A549 (cell line): ENCODE data around the gene EPHB1. TPM values are rescaled to one million over a fixed set of nuclear protein-coding genes. Genes with fewer than 3 reads are reported as not detected.

Experiments
- ATAC-seq, 2 experiments: fragments of 200-7000 bp in 1 of 2; fragments of >200 bp in 1 of 2; cut with Nextera tagmentation in 1 of 2; cut with Tn5 transposase in 1 of 2; 3 replicates each; pipeline versions ENCODE4 v1.8.0 to v1.9.1; 2018 to 2020; ENCODE audit warnings: mild to moderate bottlenecking in 1 of 2, moderate library complexity in 1 of 2
- CTCF ChIA-PET: fragments of 300-600 bp; sonication (Branson Sonifier 250); formaldehyde crosslinking; extraction: SDS; loops from one replicate; lab custom pipeline; 2021; ENCODE audit warnings: antibody characterized with exemption, inconsistent platforms; lab: Yijun Ruan, JAX
- POLR2A ChIA-PET: fragments of 350-600 bp; formaldehyde crosslinking; extraction: SDS; loops from one replicate; lab custom pipeline; 2021; ENCODE audit warnings: antibody characterized with exemption, inconsistent platforms; lab: Yijun Ruan, JAX
- DNase-seq, 2 experiments: peaks; one replicate each; pipeline versions ENCODE4 v3.0.0 to v3.0.0-alpha.2; 2011 to 2016; ENCODE audit warnings: low read depth in 1 of 2, low spot score in 1 of 2
- FAIRE-seq: peaks from 2 replicates; lab custom pipeline; 2011; peaks lifted over from hg19 to GRCh38; lab: Jason Lieb, UNC
- H3K27ac ChIP-seq, 2 experiments: fragments of >200 bp; sonication (Bioruptor Twin); formaldehyde crosslinking; 3 replicates each; pipeline ENCODE4 v1.5.1; 2016 to 2017
- H3K4me1 ChIP-seq: fragments of >200 bp; sonication (Bioruptor Twin); formaldehyde crosslinking; 3 replicates; pipeline ENCODE4 v1.6.1; 2016
- H3K4me2 ChIP-seq: fragments of >200 bp; sonication (Bioruptor Twin); formaldehyde crosslinking; 3 replicates; pipeline ENCODE4 v1.6.1; 2016
- H3K4me3 ChIP-seq: fragments of >200 bp; sonication (Bioruptor Twin); formaldehyde crosslinking; 3 replicates; pipeline ENCODE4 v1.5.1; 2016
- H3K9me3 ChIP-seq: fragments of >200 bp; sonication (Bioruptor Twin); formaldehyde crosslinking; 3 replicates; pipeline ENCODE4 v1.6.1; 2016
- BHLHE40 ChIP-seq: IDR thresholded peaks from 2 replicates; pipeline ENCODE4 v1.6.1; 2012; ENCODE audit warnings: low read depth, low read length, inconsistent platforms
- CBX2 ChIP-seq: fragments of 200-600 bp; sonication (generic); IDR thresholded peaks from 2 replicates; pipeline ENCODE4 v1.6.1; 2016; ENCODE audit warnings: low read depth, mild to moderate bottlenecking, borderline replicate concordance
- CBX8 ChIP-seq: fragments of 200-600 bp; sonication (generic); IDR thresholded peaks from 2 replicates; pipeline ENCODE4 v1.6.1; 2016
- CEBPB ChIP-seq, 2 experiments: fragments of >200 bp in 1 of 2; sonication (Bioruptor Twin) in 1 of 2; formaldehyde crosslinking in 1 of 2; IDR thresholded peaks; 2 replicates each; pipeline ENCODE4 v1.6.1; 2012 to 2016
- CHD2 ChIP-seq: fragments of 150-350 bp; IDR thresholded peaks from 2 replicates; pipeline ENCODE4 v1.6.1; 2014; ENCODE audit warnings: low read length; ENCODE audit not compliant: partially characterized antibody
- E2F6 ChIP-seq: IDR thresholded peaks from 2 replicates; pipeline ENCODE4 v1.6.1; 2012; ENCODE audit warnings: low read depth, borderline replicate concordance
- EP300 ChIP-seq, 2 experiments: fragments of >200 bp; sonication (Bioruptor Twin); formaldehyde crosslinking; IDR thresholded peaks; 2 replicates in 1 of 2; 3 replicates in 1 of 2; pipeline ENCODE4 v1.6.1; 2016 to 2017
- GATA3 ChIP-seq: IDR thresholded peaks from 2 replicates; pipeline ENCODE4 v1.6.1; 2012; ENCODE audit warnings: borderline replicate concordance
- HDAC2 ChIP-seq: fragments of 200-600 bp; sonication (generic); IDR thresholded peaks from 2 replicates; pipeline ENCODE4 v1.6.1; 2016
- HOXB13 ChIP-seq: fragments of 250-450 bp; sonication (Bioruptor Pico); IDR thresholded peaks from 2 replicates; pipeline ENCODE4 v1.5.0; 2020; ENCODE audit warnings: low read depth, mild to moderate bottlenecking, moderate library complexity
- JUN ChIP-seq, 2 experiments: fragments of >200 bp; sonication (Bioruptor Twin); formaldehyde crosslinking; IDR thresholded peaks; 2 replicates in 1 of 2; 3 replicates in 1 of 2; pipeline ENCODE4 v1.6.1; 2016 to 2017
- KDM5A ChIP-seq: fragments of 200-600 bp; sonication (generic); IDR thresholded peaks from 2 replicates; pipeline ENCODE4 v1.6.1; 2016; ENCODE audit warnings: antibody characterized with exemption, mild to moderate bottlenecking
- MAX ChIP-seq: IDR thresholded peaks from 2 replicates; pipeline ENCODE4 v1.6.1; 2012
- MAZ ChIP-seq: fragments of 150-350 bp; IDR thresholded peaks from 2 replicates; pipeline ENCODE4 v1.6.1; 2014; ENCODE audit warnings: antibody characterized with exemption, low read depth, low read length, borderline replicate concordance
- MYC ChIP-seq: IDR thresholded peaks from 2 replicates; pipeline ENCODE4 v1.6.1; 2012; ENCODE audit warnings: mild to moderate bottlenecking, inconsistent platforms, low read length, improper control_type of control experiment, borderline replicate concordance
- NR3C1 ChIP-seq: fragments of >200 bp; sonication (Bioruptor Twin); formaldehyde crosslinking; IDR thresholded peaks from 3 replicates; pipeline ENCODE4 v1.6.1; 2017
- PBX3 ChIP-seq: IDR thresholded peaks from 2 replicates; pipeline ENCODE4 v1.6.1; 2012
- PHF8 ChIP-seq: fragments of 200-600 bp; sonication (generic); IDR thresholded peaks from 2 replicates; pipeline ENCODE4 v1.6.1; 2016; ENCODE audit warnings: low read depth, mild to moderate bottlenecking, antibody characterized with exemption, moderate library complexity, borderline replicate concordance
- POLR2AphosphoS2 ChIP-seq: conservative IDR thresholded peaks from 2 replicates; pipeline ENCODE4 v1.6.1; 2012; ENCODE audit warnings: low read length, improper control_type of control experiment, inconsistent platforms
- RARB ChIP-seq: fragments of 250-450 bp; sonication (Bioruptor Pico); IDR thresholded peaks from 2 replicates; pipeline ENCODE4 v1.8.0; 2021; ENCODE audit warnings: mild to moderate bottlenecking, moderate library complexity
- RCOR1 ChIP-seq: fragments of 150-350 bp; IDR thresholded peaks from 2 replicates; pipeline ENCODE4 v1.6.1; 2014; ENCODE audit warnings: antibody characterized with exemption, low read length, low read depth
- RFX5 ChIP-seq: fragments of 450-650 bp; IDR thresholded peaks from 2 replicates; pipeline ENCODE4 v1.7.1; 2014; ENCODE audit warnings: antibody characterized with exemption, mild to moderate bottlenecking, moderate library complexity
- SMC3 ChIP-seq: fragments of >200 bp; sonication (Bioruptor Twin); formaldehyde crosslinking; IDR thresholded peaks from 3 replicates; pipeline ENCODE4 v1.6.1; 2018; ENCODE audit warnings: inconsistent platforms
- TP53 ChIP-seq: fragments of 250-450 bp; sonication (Bioruptor Pico); IDR thresholded peaks from 2 replicates; pipeline ENCODE4 v1.5.0; 2021; ENCODE audit warnings: mild to moderate bottlenecking, moderate library complexity
- ZNF302 ChIP-seq: fragments of 250-450 bp; sonication (Bioruptor Pico); IDR thresholded peaks from 2 replicates; pipeline ENCODE4 v1.9.0; 2021; ENCODE audit warnings: inconsistent platforms, mild to moderate bottlenecking, moderate library complexity
- WGBS: methylation state at CpG from one replicate; pipeline ENCODE4 v1.1.6; 2017; ENCODE audit errors: missing lambda C conversion rate; 5-methylcytosine and 5-hydroxymethylcytosine counted together
- polyA plus RNA-seq, 4 experiments: library from polyadenylated mRNA; depleted of rRNA in 3 of 4; stranded (reverse); fragments of >200 nt; fragmentation: RNase III in 1 of 4; extraction: RNeasy Plus Mini Kit Qiagen cat#74134 plus additional on column Dnase treatment in 1 of 4; gene quantifications; 2 replicates in 3 of 4; 3 replicates in 1 of 4; pipeline ENCODE4 v1.2.3, GENCODE V29; 2011 to 2017
- TF ChIP-seq, protein P1 (sequence below): fragments of >200 bp; sonication (Bioruptor Twin); formaldehyde crosslinking; IDR thresholded peaks from 3 replicates; pipeline ENCODE4 v1.5.1; 2016
- TF ChIP-seq, protein P2 (sequence below): fragments of >200 bp; sonication (Bioruptor Twin); formaldehyde crosslinking; IDR thresholded peaks from 2 replicates; pipeline ENCODE4 v1.6.1; 2016

The EPHB1 gene
- polyA plus RNA-seq, 2 of the 4 experiments (the other 2 are of a cell fraction) = 0.18 to 0.21 TPM

DNA sequence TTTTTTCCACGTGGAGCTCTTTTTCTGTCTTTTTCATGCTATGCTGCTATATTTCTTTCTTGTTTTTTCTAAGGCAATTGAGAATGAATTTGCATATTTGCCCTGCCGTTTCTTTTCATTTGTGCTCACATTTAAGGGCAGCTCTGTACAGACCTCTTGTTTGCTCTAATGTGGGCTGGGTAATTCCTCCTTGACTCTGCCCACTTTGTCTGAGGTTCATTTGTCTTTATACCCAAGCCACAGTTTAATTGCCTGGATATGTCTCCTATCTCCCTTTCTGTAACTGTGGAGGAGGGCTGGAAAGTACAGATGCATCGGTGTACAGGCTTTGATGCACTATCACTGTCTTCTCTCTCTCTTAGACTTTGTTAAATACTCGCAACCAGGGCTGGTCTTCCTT is 195.9 kb downstream of the EPHB1 start:
- H3K4me3 ChIP-seq = no peak overlapping the region
- ATAC-seq (no peak), DNase-seq (no peak), FAIRE-seq (no peak)
- 11% methylated on average over 4 of the region's 4 CpGs for WGBS
- no peak overlapping the region for H3K4me2 ChIP-seq
- TF ChIP-seq CBX8 (no peak), HOXB13 (CRISPR knock-in tag) (no peak), TP53 (CRISPR knock-in tag) (no peak), EP300 (IDR thresholded peaks at IDR 0.05) (no peak), E2F6 (no peak), MAZ (no peak), CEBPB (IDR thresholded peaks at IDR 0.05) (no peak), CHD2 (no peak), POLR2AphosphoS2 (no peak)
- TF ChIP-seq, protein P1, sequence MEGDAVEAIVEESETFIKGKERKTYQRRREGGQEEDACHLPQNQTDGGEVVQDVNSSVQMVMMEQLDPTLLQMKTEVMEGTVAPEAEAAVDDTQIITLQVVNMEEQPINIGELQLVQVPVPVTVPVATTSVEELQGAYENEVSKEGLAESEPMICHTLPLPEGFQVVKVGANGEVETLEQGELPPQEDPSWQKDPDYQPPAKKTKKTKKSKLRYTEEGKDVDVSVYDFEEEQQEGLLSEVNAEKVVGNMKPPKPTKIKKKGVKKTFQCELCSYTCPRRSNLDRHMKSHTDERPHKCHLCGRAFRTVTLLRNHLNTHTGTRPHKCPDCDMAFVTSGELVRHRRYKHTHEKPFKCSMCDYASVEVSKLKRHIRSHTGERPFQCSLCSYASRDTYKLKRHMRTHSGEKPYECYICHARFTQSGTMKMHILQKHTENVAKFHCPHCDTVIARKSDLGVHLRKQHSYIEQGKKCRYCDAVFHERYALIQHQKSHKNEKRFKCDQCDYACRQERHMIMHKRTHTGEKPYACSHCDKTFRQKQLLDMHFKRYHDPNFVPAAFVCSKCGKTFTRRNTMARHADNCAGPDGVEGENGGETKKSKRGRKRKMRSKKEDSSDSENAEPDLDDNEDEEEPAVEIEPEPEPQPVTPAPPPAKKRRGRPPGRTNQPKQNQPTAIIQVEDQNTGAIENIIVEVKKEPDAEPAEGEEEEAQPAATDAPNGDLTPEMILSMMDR = no peak
- no peak overlapping the region for H3K27ac ChIP-seq
- no peaks in the 10 kb centered on the region for H3K9me3 ChIP-seq
- H3K4me1 ChIP-seq = no peaks in the 10 kb centered on the region
- POLR2A ChIA-PET = no interaction called here
- CTCF ChIA-PET = no interaction called here

DNA sequence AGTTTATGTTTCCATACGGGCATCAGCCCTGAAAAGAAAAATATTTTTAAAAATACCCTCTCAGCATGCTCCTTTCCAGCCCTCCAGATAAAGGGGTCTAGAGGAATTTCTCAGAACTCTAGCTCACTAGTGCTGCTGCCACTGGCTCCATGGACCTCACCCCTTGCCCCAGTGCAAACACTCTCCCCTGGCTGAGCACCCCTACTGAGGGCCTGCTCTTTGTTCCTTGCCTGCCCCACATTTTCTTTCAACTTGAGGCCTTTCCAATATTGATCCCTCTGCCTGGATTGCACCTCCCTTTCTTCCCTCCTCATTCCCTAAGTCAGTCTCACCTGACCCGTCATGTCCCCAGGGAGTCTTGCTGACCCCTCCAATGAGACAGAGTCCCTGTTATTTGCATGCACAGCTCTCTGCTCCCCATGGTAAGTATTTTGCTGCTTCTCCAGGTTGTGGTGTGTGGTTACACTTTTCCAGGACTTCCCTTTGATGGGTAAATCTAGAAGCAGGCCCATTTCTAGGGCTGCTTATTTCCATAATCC is 196.5 kb downstream of the EPHB1 start:
- no peak overlapping the region for H3K27ac ChIP-seq
- 70% methylated on average over 2 of the region's 2 CpGs for WGBS
- CTCF ChIA-PET = no interaction called here
- FAIRE-seq (no peak), DNase-seq (no peak), ATAC-seq (no peak)
- no peak overlapping the region for H3K4me3 ChIP-seq
- no peaks in the 10 kb centered on the region for H3K4me1 ChIP-seq
- H3K4me2 ChIP-seq = no peak overlapping the region
- no peaks in the 10 kb centered on the region for H3K9me3 ChIP-seq
- POLR2A ChIA-PET = no interaction called here
- TF ChIP-seq SMC3 = no peak
- TF ChIP-seq PBX3 = no peak
- no peak for TF ChIP-seq RFX5
- no peak for TF ChIP-seq HDAC2
- no peak for TF ChIP-seq MAX
- TF ChIP-seq KDM5A = no peak
- no peak for TF ChIP-seq CBX2
- no peak for TF ChIP-seq EP300 (IDR thresholded peaks at IDR 0.05)
- TF ChIP-seq BHLHE40 = no peak
- TF ChIP-seq RCOR1 = no peak
- TF ChIP-seq JUN (IDR thresholded peaks at IDR 0.05) = no peak
- no peak for TF ChIP-seq CHD2
- no peak for TF ChIP-seq PHF8
- TF ChIP-seq ZNF302 = no peak
- TF ChIP-seq MYC = no peak

DNA sequence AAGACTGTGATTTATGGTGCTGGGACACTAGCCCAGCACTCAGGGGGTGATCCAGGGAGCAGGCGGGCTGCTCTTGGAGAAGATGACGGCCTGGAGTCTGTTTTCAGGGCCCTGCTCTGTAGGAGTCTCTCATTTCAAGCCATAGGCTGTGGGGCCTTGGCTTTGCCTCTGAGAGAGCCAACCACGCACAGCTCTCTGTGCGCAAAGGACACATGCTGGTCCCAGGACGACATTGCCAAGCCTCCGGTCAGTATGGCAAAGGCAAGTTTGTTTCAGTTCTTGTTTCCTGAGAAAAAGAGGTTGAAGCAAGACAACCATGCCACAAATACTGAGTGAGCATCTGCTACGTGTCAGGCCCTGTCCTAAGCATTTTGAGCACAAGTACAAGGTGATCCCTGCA is 197.1 kb downstream of the EPHB1 start:
- CTCF ChIA-PET = no interaction called here
- DNase-seq = no peak
- Histone ChIP-seq H3K4me2 (no peak overlapping the region), H3K27ac (no peak overlapping the region)
- TF ChIP-seq MAX = no peak
- TF ChIP-seq POLR2AphosphoS2 = no peak
- no peak for TF ChIP-seq CBX8
- no peak for TF ChIP-seq NR3C1
- no peak for TF ChIP-seq GATA3
- TF ChIP-seq RARB (CRISPR knock-in tag) = no peak
- no peak for TF ChIP-seq ZNF302
- TF ChIP-seq, protein P2, sequence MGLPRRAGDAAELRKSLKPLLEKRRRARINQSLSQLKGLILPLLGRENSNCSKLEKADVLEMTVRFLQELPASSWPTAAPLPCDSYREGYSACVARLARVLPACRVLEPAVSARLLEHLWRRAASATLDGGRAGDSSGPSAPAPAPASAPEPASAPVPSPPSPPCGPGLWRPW = no peak
- no peak for TF ChIP-seq TP53 (CRISPR knock-in tag)
- TF ChIP-seq HOXB13 (CRISPR knock-in tag) = no peak
- TF ChIP-seq, all 56 proteins: peak for 0
- no peak for FAIRE-seq
- ATAC-seq = no peak
- WGBS = 60% methylated on average over 6 of the region's 7 CpGs
- Histone ChIP-seq H3K9me3 (no peaks in the 10 kb centered on the region), H3K4me3 (no peak overlapping the region), H3K4me1 (no peaks in the 10 kb centered on the region)
- POLR2A ChIA-PET = no interaction called here
